Naive B cell (primary cell): ENCODE measurements around the gene GTF2F1. TPM values are rescaled to one million over a fixed set of nuclear protein-coding genes. Genes with fewer than 3 reads are reported as not detected.
"Not testable (repeated sequence)": the region's sequence is repeated elsewhere in the genome, so short reads cannot be mapped to it uniquely, and the experiment has no call there.

Source experiments
- ATAC-seq, 2 donors: fragments of 150-1000 bp; cut with Tn5 transposase; 2 replicates each; pipeline ENCODE4 v1.10.0; 2021; ENCODE audit warnings: low read depth in 2 of 2, mild to moderate bottlenecking in 2 of 2, moderate library complexity in 2 of 2
- DNase-seq: peaks from one replicate; pipeline ENCODE4 v3.0.0; 2022
- H3K27ac Mint-ChIP-seq, 6 donors: one replicate each; pipeline ENCODE4 v1.8.0; 2020 to 2022; ENCODE audit warnings: mild to moderate bottlenecking in 6 of 6, mixed read lengths in 6 of 6, moderate library complexity in 5 of 6, inconsistent platforms in 2 of 6
- H3K27me3 Mint-ChIP-seq, 3 donors: one replicate each; pipeline ENCODE4 v1.8.0; 2021 to 2022; ENCODE audit warnings: mixed read lengths in 3 of 3, mild to moderate bottlenecking in 1 of 3
- H3K36me3 Mint-ChIP-seq, 2 donors: one replicate each; pipeline ENCODE4 v1.8.0; 2020 to 2022; ENCODE audit warnings: mixed read lengths in 2 of 2, inconsistent platforms in 1 of 2, mild to moderate bottlenecking in 1 of 2
- H3K4me1 Mint-ChIP-seq, 3 donors: one replicate each; pipeline ENCODE4 v1.8.0; 2020 to 2022; ENCODE audit warnings: mixed read lengths in 3 of 3, inconsistent platforms in 1 of 3, mild to moderate bottlenecking in 1 of 3, moderate library complexity in 1 of 3
- H3K4me3 Mint-ChIP-seq, 8 donors: one replicate each; pipeline ENCODE4 v1.8.0; 2020 to 2022; ENCODE audit warnings: mild to moderate bottlenecking in 8 of 8, mixed read lengths in 8 of 8, moderate library complexity in 8 of 8, inconsistent platforms in 2 of 8
- H3K9me3 Mint-ChIP-seq, 7 donors: one replicate each; pipeline ENCODE4 v1.8.0; 2020 to 2022; ENCODE audit warnings: mixed read lengths in 7 of 7, mild to moderate bottlenecking in 5 of 7, inconsistent platforms in 2 of 7, moderate library complexity in 1 of 7
- polyA plus RNA-seq, 6 donors: library from polyadenylated mRNA; unstranded; fragments of 300-500 nt; fragmentation: Illumina TruSeq; gene quantifications; one replicate each; pipeline ENCODE4 v1.2.3, GENCODE V29; 2021; ENCODE audit warnings: low read depth in 6 of 6

GTF2F1 gene
- polyA plus RNA-seq, 6 donors from 2014 or later: 2.5 to 22.7 (median 18.1) TPM

GRCh38 chr19:6373813-6374108, 19.2 kb downstream of the GTF2F1 start:
- Mint-ChIP-seq H3K27me3 (no peaks in the 10 kb centered on the region), H3K36me3 (no peaks in the 10 kb centered on the region), H3K9me3 (no peaks in the 10 kb centered on the region), H3K4me3 (peak overlapping the region; percentile 84 to 97 (median 94)), H3K27ac (peak overlapping the region in 4 of 6 donors; percentile 90 to 98 (median 95)), H3K4me1 (peaks cover 12 to 24% (median 24%) of the 10 kb centered on the region in 3 donors)
- ATAC-seq (no peak), DNase-seq (no peak)

GRCh38 chr19:6373096-6373812, 19.7 kb downstream of the GTF2F1 start:
- no peaks in the 10 kb centered on the region for H3K36me3 Mint-ChIP-seq
- DNase-seq: peak; percentile 92
- H3K9me3 Mint-ChIP-seq: no peaks in the 10 kb centered on the region
- H3K4me1 Mint-ChIP-seq: peaks cover 12 to 24% (median 24%) of the 10 kb centered on the region in 3 donors
- H3K4me3 Mint-ChIP-seq: peak overlapping the region; percentile 84 to 97 (median 94)
- no peaks in the 10 kb centered on the region for H3K27me3 Mint-ChIP-seq
- H3K27ac Mint-ChIP-seq: peak overlapping the region; percentile 89 to 98 (median 94)
- ATAC-seq: peak; percentile 56 to 62

GRCh38 chr19:6372594-6373095, 20.3 kb downstream of the GTF2F1 start, which contains the start of gene ALKBH7:
ALKBH7 (plus strand) TSS chr19:6372794; CDS start chr19:6372821, 27 bp downstream.
- Mint-ChIP-seq H3K27ac (peak within 1 kb of the TSS; percentile 89 to 98 (median 94)), H3K4me1 (peaks cover 12 to 24% (median 24%) of the 10 kb centered on the region in 3 donors), H3K4me3 (peak within 1 kb of the TSS; percentile 84 to 97 (median 94)), H3K36me3 (no peaks in the 10 kb centered on the region), H3K9me3 (no peaks in the 10 kb centered on the region), H3K27me3 (no peaks in the 10 kb centered on the region)
- ATAC-seq (peak; percentile 79 to 83), DNase-seq (peak; percentile 96)

- ATAC-seq (no peak), DNase-seq (no peak)
- H3K4me1 Mint-ChIP-seq: peaks cover 9 to 20% (median 14%) of the 10 kb centered on the region in 3 donors
- no peak overlapping the region for H3K27ac Mint-ChIP-seq
- H3K36me3 Mint-ChIP-seq: peaks cover 0 to 4% of the 10 kb centered on the region in 2 donors
- no peaks in the 10 kb centered on the region for H3K27me3 Mint-ChIP-seq
- H3K4me3 Mint-ChIP-seq: peak overlapping the region in 5 of 8 donors; percentile 24 to 88 (median 41)
- no peaks in the 10 kb centered on the region for H3K9me3 Mint-ChIP-seq
Measured at GRCh38 chr19:6364353-6364752, 28.6 kb downstream of the GTF2F1 start.

GRCh38 chr19:6362351-6362801, 30.6 kb downstream of the GTF2F1 start:
- H3K9me3 Mint-ChIP-seq: no peaks in the 10 kb centered on the region
- no peak for DNase-seq
- peak overlapping the region in 4 of 6 donors; percentile 44 to 92 (median 87) for H3K27ac Mint-ChIP-seq
- H3K4me1 Mint-ChIP-seq: peaks cover 12 to 20% (median 12%) of the 10 kb centered on the region in 3 donors
- peaks cover 0 to 4% of the 10 kb centered on the region in 2 donors for H3K36me3 Mint-ChIP-seq
- H3K27me3 Mint-ChIP-seq: no peaks in the 10 kb centered on the region
- ATAC-seq: no peak
- H3K4me3 Mint-ChIP-seq: peak overlapping the region; percentile 85 to 96 (median 92)

- DNase-seq (no peak), ATAC-seq (no peak)
- peak overlapping the region; percentile 85 to 96 (median 92) for H3K4me3 Mint-ChIP-seq
- peak overlapping the region; percentile 83 to 95 (median 92) for H3K27ac Mint-ChIP-seq
- H3K4me1 Mint-ChIP-seq: peaks cover 12 to 20% (median 12%) of the 10 kb centered on the region in 3 donors
- H3K27me3 Mint-ChIP-seq: no peaks in the 10 kb centered on the region
- H3K36me3 Mint-ChIP-seq: peaks cover 0 to 4% of the 10 kb centered on the region in 2 donors
- H3K9me3 Mint-ChIP-seq: no peaks in the 10 kb centered on the region
Measured at GRCh38 chr19:6362027-6362350, 31.0 kb downstream of the GTF2F1 start.

GRCh38 chr19:6360857-6361216, 32.1 kb downstream of the GTF2F1 start:
- peaks cover 12 to 20% (median 12%) of the 10 kb centered on the region in 3 donors for H3K4me1 Mint-ChIP-seq
- not testable (repeated sequence) for DNase-seq, H3K27me3 Mint-ChIP-seq, ATAC-seq, H3K9me3 Mint-ChIP-seq, H3K36me3 Mint-ChIP-seq
- peak overlapping the region; percentile 85 to 96 (median 92) for H3K4me3 Mint-ChIP-seq
- H3K27ac Mint-ChIP-seq: peak overlapping the region in 1 of 6 donors; percentile 91

- not testable (repeated sequence) for ATAC-seq, H3K36me3 Mint-ChIP-seq, H3K27ac Mint-ChIP-seq, H3K27me3 Mint-ChIP-seq, DNase-seq, H3K9me3 Mint-ChIP-seq
- Mint-ChIP-seq H3K4me1 (peaks cover 12 to 20% (median 12%) of the 10 kb centered on the region in 3 donors), H3K4me3 (peak overlapping the region; percentile 85 to 96 (median 92))
Measured at GRCh38 chr19:6360445-6360844, 32.5 kb downstream of the GTF2F1 start.

- Mint-ChIP-seq H3K27me3 (no peaks in the 10 kb centered on the region), H3K4me3 (peak overlapping the region in 5 of 8 donors; percentile 13 to 70 (median 38)), H3K9me3 (no peaks in the 10 kb centered on the region), H3K36me3 (no peaks in the 10 kb centered on the region), H3K4me1 (peaks cover 12 to 20% (median 12%) of the 10 kb centered on the region in 3 donors), H3K27ac (no peak overlapping the region)
- DNase-seq (no peak), ATAC-seq (no peak)
Measured at GRCh38 chr19:6359568-6360341, 33.2 kb downstream of the GTF2F1 start.

- ATAC-seq: no peak
- no peak for DNase-seq
- peak overlapping the region in 2 of 6 donors; percentile 13 to 66 for H3K27ac Mint-ChIP-seq
- no peaks in the 10 kb centered on the region for H3K9me3 Mint-ChIP-seq
- peaks cover 12 to 15% (median 12%) of the 10 kb centered on the region in 3 donors for H3K4me1 Mint-ChIP-seq
- no peaks in the 10 kb centered on the region for H3K36me3 Mint-ChIP-seq
- no peaks in the 10 kb centered on the region for H3K27me3 Mint-ChIP-seq
- H3K4me3 Mint-ChIP-seq: no peak overlapping the region
Measured at GRCh38 chr19:6358003-6358402, 35.0 kb downstream of the GTF2F1 start.

- no peaks in the 10 kb centered on the region for H3K27me3 Mint-ChIP-seq
- H3K4me3 Mint-ChIP-seq: no peak overlapping the region
- ATAC-seq (no peak), DNase-seq (no peak)
- H3K36me3 Mint-ChIP-seq: no peaks in the 10 kb centered on the region
- H3K27ac Mint-ChIP-seq: no peak overlapping the region
- H3K9me3 Mint-ChIP-seq: no peaks in the 10 kb centered on the region
- H3K4me1 Mint-ChIP-seq: peaks cover 5 to 9% (median 9%) of the 10 kb centered on the region in 3 donors
Measured at GRCh38 chr19:6357174-6357573, 35.8 kb downstream of the GTF2F1 start.

GRCh38 chr19:6355321-6356040, 37.5 kb downstream of the GTF2F1 start:
- H3K27me3 Mint-ChIP-seq, H3K27ac Mint-ChIP-seq, H3K9me3 Mint-ChIP-seq, H3K36me3 Mint-ChIP-seq, H3K4me3 Mint-ChIP-seq, ATAC-seq, DNase-seq, H3K4me1 Mint-ChIP-seq: not testable (repeated sequence)

- no peak overlapping the region for H3K4me3 Mint-ChIP-seq
- H3K27ac Mint-ChIP-seq: no peak overlapping the region
- ATAC-seq: no peak
- H3K36me3 Mint-ChIP-seq: no peaks in the 10 kb centered on the region
- peaks cover 0 to 4% (median 0%) of the 10 kb centered on the region in 3 donors for H3K4me1 Mint-ChIP-seq
- DNase-seq: no peak
- H3K9me3 Mint-ChIP-seq: no peaks in the 10 kb centered on the region
- peaks cover 0 to 1% (median 0%) of the 10 kb centered on the region in 3 donors for H3K27me3 Mint-ChIP-seq
Measured at GRCh38 chr19:6354098-6354674, 38.8 kb downstream of the GTF2F1 start.
